ENCODE measurements around the gene ZRANB1.

The ZRANB1 gene

DNA sequence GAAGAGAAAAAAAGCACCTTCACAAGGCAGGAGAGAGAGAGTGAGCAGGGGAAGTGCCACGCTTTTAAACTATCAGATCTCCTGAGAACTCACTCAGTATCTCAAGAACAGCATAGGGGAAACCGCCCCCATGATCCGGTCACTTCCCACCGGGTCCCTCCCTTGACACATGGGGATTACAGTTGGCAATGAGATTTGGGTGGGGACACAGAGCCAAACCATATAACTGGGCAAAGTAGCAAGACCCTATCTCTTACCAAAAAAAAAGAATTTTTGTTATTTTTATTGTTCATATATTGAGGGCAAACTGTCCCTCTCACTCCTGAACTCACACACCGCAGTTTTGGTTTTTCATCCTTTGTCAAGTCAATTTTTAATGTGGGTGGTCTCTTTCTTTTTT is 18.2 kb upstream of the ZRANB1 start:
- DNase-seq, result no peak

DNA sequence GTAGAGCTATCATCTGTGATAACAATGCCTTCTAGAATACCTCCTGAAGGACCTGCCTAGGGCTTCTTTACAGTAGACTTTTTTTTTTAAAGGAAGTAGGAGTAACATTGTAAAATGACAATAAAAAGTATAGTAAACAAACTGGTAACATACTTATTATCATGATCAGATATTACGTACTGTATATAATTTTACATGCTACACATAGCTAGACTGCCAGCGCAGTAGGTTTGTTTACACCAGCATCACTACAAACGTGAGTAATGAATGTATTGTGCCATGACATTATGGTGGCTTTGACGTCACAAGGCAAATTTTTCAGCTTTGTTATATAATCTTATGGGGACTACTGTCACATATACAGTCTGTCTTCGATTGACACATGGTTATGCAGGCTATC is 15.4 kb upstream of the ZRANB1 start:
- DNase-seq, result no peak

DNA sequence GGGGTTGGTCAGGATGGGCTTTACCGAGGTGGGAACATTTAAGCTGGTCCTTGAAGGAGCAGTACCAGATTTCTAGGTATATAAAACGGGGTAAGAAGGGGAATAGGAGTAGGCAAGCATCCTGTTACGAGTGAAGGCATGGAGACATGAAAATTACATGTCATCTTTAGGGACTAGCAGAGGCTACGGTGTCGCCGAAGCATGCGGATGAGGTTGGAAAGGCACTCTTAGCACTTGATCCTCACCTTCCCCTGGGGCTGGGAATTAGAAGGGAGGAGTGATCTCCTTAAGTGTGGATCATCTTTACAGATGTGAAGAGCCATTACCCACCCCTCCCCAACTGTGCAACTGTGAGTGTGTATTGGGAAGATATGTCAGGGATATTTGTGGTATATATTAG is 13.8 kb upstream of the ZRANB1 start:
- no peak for DNase-seq

DNA sequence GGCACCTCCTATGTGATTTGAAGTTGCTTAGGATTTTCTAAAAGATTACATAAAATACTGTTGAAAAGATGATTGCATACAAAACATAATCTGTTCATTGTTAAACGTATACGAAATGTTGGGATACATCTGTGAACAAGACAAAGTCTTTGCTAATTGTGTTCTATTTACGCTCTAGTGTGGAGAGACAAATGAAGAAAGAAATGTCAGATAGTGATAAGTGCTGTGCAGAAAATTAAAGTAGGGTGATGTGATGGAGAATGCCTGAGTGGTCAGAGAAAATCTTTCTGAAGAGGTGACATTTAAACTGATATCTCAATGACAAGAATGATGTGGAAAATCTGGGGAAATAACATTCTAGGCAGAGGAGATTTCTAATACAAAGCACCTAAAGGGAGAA is 13.4 kb upstream of the ZRANB1 start:
- no peak for DNase-seq

DNA sequence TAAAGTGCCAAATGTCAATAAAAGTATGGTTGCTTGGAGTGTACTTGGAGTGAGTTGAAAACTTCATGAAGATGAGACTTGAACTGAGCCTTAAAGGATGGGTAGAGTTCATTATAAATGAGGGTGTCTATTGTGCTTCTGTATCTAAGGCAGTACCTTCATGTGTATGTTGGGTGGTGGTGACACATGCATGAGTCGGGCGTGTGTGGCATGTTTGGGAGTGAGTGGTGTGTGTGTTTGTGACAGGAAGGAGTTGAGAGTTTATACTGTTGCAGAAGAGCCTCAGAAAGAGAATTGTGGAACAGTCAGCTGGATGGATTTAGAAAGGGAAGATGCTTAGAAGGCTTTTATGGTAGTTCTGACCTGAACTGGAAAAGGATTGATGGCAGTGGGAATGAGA is 6.0 kb upstream of the ZRANB1 start:
- DNase-seq, result no peak

DNA sequence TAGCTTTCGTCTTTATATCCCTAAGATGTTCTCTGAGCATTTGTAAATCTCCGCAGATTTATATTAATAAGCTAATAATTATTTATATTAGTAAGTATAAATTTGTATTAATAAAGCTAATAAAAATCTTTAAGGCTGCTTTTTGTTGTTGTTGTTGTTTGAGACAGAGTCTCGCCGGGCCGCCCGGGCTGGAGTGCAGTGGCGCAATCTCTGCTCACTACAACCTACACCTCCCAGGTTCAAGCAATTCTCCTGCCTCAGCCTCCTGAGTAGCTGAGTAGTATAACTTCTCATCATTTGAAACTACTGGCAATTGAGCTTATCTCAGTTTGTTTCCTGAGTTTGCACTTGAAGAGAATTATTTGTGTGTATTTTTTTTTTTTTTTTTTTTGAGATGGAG is 5.1 kb upstream of the ZRANB1 start:
- no peak for DNase-seq

DNA sequence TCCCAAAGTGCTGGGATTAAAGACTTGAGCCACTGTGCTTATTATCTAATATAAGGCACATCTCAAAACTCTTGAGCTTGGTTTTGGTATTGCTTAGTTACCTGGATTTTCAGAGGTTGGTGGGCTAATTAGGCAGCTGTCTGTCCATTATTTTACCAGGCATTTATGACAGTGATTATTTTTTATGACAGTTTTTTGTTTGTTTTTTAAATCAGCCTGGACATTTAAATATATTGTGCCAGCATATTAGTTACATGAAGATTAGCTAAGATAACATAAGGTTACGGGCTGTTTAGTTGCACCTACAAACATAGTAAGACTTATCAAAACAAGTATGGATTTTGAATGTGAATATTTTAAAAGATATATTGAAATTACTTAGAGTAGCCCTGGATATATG is 2.6 kb upstream of the ZRANB1 start:
- DNase-seq, result no peak

DNA sequence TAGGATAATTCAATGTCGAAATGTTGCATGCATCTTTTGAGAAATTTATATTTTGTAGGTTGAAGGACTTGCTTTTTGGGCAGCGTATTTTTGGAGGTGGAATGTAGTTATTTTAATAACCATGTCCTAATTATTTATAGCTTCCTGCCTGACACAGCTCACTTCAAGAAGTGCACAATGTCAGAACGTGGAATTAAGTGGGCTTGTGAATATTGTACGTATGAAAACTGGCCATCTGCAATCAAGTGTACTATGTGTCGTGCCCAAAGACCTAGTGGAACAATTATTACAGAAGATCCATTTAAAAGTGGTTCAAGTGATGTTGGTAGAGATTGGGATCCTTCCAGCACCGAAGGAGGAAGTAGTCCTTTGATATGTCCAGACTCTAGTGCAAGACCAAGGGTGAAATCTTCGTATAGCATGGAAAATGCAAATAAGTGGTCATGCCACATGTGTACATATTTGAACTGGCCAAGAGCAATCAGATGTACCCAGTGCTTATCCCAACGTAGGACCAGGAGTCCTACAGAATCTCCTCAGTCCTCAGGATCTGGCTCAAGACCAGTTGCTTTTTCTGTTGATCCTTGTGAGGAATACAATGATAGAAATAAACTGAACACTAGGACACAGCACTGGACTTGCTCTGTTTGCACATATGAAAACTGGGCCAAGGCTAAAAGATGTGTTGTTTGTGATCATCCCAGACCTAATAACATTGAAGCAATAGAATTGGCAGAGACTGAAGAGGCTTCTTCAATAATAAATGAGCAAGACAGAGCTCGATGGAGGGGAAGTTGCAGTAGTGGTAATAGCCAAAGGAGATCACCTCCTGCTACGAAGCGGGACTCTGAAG is 620 bp downstream of the ZRANB1 start:
- no peak for DNase-seq

DNA sequence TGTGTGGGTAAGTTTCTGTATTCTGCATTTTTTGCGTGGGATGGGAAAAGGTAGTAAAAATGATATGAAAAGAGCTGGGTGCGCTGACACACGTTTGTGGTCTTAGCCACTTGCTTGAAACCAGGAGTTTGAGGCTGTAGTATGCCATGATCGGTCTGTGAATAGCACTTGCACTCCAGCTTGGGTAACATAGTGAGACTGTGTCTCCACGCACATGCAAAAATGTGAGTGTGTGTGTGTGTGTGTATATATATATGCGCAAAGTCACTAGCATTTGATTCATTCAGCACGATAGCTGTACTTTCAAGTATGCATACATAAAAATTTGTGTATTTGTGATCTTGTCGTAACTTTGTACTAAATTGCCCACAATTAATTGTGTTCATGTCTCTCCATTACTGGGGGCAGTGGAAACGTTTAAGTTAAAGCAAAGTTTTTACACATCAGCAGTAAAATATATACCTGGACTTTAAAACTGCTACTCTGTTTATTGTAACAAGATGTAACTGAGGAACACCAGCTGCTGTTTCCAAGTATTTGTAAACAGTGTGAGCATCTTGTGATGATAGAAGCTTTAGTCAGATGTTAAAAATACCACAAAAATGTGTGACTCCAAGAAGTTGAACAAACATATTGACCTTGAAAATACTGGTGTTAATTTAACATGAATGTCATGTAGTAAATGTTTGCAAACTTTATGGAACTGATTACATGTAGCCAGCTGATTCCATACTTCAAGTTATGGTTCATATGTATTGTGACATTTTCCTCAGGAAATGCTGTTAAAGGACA is 1.6 kb downstream of the ZRANB1 start:
- no peak for DNase-seq

DNA sequence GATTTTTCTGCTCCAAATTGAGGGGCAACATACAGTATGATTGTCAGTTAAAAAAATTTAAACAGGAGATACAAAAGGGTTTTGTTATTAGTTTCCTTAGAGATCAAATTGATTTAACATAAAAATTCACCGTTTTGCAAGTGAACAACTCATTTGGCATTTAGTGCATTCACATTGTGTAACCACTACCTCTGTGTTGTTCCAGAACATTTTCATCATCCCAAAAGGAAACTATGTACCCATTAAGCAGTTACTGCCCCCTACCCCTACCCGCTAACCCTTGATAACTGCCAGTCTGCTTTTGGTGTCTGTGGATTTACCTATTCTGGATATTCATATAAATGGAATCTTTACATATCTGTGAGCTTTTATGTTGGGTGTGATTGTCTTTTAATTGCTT is 3.1 kb downstream of the ZRANB1 start:
- DNase-seq, result no peak

DNA sequence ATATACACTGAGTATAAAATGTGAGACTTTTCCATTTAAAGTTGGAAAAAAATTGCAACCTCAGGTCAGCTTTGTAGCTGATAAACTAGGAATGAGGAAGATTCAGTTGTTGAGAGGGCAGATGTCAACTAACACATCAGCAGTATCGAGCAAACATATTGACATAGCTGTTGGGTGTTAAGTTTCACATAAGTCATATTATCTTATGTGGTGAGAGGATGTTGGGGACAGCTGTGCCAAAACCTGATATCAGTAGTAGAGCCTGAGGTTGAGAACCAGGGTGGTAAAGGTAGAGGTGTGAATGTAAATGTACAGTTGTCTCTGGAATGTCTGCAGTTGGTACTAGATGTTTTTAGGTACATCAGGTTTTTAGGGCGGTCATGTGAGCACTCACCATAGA is 5.0 kb downstream of the ZRANB1 start:
- no peak for DNase-seq

DNA sequence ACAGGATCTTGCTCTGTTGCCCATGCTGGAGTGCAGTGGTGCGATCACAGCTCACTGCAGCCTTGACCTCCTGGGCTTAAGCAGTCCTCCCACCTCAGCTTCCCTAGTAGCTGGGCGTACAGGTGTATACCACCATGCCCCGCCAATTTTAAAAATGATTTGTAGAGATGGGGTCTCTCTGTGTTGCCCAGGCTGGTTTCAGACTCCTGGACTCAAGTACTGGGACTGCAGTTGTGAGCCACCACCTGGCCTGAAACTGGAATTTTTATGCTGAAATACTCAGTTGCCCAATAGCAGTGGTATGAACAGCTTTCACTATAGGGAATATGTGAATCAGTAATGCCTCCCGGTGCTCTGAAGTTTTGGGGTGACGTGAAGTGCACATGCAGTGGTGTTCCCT is 7.6 kb downstream of the ZRANB1 start:
- no peak for DNase-seq

DNA sequence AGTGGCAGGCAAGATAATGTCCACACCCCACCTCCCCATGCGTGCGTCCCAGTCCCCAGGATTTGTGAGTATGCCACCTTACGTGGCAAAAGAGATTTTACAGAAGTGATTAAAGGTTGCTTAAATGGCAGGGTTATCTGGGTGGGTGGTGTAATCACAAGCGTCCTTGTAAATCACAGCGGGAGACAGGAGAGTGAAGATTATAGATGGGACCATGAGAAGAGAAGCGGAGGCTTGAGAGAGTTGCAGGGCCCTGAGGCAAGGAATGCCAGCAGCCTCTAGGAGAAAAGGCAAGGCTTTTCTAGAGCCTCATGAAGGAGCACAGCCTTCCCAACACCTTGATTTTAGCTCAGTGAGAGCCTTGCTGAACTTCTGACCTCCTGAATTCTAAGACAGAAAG is 10.2 kb downstream of the ZRANB1 start:
- DNase-seq, result no peak

DNA sequence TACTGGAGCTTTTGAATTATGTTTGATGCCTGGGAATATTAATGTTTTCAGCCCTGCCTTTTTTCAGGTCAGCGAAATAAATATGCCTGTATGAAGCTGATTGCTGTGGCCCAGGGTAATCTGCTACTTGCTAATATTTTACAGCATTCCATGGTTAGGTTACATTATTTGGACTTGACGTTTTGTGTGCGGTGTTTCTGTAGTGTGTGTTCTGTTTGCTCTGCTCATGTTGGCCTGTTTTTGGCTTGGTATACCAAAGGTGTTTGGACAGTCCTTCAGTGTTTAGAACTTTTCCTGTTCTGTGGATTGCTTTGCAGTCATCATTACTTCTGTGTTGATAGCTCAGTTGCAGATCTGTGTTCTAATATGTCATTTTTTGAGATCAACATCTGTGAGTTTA is 11.5 kb downstream of the ZRANB1 start:
- no peak for DNase-seq

DNA sequence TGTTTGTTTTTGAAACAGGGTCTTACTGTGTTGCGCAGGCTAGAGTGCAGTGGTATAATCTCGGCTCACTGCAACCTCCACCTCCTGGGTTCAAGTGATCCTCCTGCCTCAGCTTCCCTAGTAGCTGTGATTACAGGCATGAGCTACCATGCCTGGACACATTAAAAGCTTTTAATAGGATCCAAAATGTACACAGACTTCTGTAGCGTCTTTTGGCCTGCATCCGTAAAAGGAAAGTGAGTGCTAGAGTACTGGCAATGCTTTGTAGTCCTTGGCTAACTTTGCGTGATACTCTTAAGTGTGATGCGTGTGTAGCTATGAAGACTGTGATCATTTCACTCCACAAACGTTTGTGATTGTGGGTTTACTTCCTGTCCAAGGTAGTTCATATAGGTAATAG is 13.3 kb downstream of the ZRANB1 start:
- no peak for DNase-seq

DNA sequence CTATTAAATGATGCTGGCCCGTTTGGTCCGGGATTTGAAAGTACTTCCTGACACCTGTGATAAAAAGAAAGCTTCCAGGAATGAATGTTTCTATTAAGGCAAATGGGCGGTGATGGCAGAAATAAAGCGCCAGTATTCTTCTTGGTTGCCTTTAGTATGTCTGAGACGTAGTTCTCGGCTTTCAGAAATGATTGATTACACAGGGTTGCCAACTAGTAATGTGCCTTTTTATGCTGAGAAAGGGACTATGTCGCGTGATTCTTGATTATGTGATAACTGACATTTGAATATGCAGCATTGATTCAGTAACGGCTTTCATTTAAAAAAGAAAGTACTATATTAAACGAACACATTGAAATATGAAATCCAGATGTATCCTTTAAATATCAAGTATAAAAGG is 13.9 kb downstream of the ZRANB1 start:
- no peak for DNase-seq

DNA sequence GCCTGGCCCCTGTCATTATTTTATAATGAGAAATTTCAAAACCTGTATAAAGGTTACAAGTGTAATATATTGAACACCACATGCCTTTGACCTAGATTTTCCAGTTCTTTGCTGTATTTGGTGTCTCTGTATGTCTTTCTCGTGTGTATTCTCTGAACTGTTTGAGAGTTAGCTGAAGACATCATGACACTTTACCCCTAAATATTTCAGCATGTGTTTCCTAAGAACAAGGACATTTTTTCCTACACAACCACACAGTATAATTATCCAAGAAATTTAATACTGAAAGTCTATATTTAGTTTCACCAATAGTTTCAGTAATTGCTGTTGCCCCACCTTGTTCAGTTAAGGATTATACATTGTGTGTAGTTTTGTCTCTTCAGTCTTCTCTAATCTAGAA is 14.8 kb downstream of the ZRANB1 start:
- DNase-seq, result no peak

DNA sequence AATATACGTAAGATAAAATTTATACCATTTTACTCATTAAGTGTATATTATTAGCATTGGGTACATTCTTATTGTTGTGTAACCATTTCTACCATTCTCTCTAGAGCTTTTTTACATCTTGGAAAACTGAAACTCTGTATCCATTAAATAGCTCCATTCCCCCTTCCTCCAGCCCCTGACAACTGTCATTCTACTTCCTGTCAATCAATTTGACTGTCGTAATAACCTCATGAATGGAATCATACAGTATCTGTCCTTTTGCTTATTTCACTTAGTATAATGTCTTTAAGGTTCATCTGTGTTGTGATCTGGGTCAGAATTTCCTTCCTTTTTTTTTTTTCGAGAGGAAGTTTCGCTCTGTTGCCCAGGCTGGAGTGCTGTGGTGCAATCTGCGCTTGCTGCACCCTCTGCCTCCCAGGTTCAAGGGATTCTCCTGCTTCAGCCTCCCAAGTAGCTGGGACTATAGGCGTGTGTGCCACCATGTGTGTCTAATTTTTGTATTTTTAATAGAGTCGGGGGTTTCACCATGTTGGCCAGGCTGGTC is 15.6 kb downstream of the ZRANB1 start:
- no peak for DNase-seq

DNA sequence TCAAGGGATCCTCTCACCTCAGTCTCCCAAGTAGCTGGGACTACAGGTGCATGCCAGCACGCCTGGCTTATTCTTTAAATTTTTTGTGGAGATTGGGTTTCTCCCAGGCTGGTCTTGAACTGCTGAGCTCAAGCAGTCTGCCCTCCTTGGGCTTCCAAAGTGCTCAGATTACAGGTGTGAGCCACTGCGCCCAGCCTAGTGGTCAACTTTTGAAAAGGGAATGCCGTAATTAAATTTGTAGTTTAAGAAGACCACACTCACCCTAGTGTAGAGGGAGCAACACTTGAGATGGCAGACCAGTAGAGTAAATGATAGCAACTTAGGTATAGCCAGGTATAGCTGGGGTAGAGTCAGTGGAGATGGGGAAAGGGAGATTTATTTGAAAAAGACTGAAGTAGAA is 17.6 kb downstream of the ZRANB1 start:
- no peak for DNase-seq

DNA sequence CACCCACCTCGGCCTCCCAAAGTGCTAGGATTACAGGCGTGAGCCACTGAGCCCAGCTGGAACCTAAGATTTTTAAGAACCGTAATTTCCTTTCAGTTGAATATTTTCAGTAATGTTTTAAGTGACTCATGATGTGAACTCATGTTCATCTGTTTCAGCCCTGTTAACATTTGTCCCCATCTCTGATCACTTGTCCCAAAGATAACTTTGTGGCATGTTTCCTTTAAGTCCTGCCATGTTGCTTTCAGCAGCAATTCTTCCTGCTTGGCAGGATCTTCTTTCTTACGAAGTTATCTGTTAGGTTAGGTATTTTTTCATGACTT is 19.3 kb downstream of the ZRANB1 start:
- DNase-seq, result no peak

DNA sequence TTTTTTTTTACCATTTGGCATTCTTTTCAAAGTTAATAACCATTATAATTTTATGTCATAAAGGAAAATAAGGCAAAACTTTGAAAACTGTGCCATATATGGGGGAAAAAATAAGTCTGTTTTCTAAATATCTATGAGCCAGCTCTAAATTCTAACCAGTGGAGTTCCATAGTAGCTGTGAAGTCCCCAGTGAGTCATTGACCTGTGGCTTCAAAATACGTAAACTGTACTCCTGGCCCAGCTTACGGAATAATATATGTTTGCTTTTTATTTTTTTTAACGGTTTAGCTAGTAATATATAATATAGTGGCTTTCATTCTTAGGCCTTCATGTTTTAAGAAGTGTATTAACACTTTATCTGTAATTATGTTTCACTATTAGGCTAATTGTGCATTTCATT is 20.5 kb downstream of the ZRANB1 start:
- no peak for DNase-seq

DNA sequence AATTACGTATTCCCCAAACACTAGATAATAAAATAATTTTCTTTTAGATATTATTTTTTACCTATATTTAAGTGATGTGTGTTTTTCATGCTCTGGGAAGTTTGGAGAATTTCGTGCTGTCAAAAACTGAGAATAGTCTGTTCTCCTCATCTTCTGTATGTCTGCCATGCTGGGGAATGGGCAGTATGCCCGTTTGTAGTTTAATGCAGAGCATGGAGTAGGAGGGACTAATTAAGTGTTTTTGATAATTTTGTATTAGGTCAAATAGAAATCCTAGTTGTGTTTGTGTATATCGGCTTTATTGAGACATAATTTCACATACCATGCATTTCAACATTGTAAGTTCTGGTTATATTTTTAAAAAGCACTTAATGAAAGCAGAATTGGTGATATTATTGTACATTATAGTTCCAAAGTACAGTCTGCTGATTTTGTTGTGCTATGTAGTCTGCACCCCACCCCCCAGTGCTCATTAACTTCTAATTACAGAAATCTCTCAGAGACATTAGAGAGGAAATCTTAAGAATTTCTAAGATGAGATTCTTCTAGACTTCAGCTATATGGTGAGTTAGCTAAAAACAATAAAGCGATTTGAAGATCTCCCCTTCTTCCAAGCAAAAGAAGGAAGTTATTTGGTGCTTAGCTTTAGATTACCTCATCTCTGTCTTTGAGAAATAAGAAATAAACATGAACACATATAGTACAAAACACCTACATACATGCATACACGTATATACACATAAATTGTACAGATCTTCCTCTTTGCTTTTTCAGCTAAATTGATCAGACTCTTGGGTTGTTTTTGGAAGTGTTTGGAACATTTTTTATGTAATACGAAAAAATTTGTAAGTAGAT is 22.2 kb downstream of the ZRANB1 start:
- DNase-seq, result no peak

DNA sequence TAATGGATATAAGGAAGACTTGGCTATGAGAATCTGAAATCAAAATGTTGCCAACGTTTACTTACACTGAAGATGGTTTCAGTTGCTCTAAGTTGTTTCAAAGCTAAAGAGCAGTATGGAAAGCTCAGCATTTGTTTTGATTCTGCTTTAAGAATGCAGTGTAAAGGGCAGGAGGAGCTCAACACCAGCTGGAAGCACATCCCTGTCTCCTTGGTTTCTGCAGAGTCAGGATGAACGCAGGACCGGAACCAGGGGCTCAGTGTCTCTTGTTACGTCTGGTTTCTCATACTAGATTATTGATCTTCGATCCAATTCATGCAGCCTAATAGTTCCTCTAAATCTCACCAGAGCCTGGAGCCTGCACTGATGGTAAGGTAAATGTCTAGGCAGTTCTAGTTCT is 24.1 kb downstream of the ZRANB1 start:
- no peak for DNase-seq
